G401.6 (cell line): Measurements from ENCODE around the gene C1orf74.

ENCODE experiments used
- FAIRE-seq: peaks from 2 replicates; lab custom pipeline; 2012; peaks lifted over from hg19 to GRCh38; lab: Jason Lieb, UNC

Gene C1orf74

GRCh38 chr1:209769171-209769904 is 15.0 kb downstream of the C1orf74 start:
- FAIRE-seq = no peak

GRCh38 chr1:209768354-209768774 is 16.0 kb downstream of the C1orf74 start:
- FAIRE-seq = no peak

- no peak for FAIRE-seq
These were observed 16.7 kb downstream of the C1orf74 start for GRCh38 chr1:209767706-209768105.

- FAIRE-seq = no peak
These were observed 17.3 kb downstream of the C1orf74 start for GRCh38 chr1:209767096-209767495.

- no peak for FAIRE-seq
These were observed 18.3 kb downstream of the C1orf74 start for GRCh38 chr1:209766051-209766450.

GRCh38 chr1:209761011-209761635 is 23.2 kb downstream of the C1orf74 start:
- no peak for FAIRE-seq

DNA sequence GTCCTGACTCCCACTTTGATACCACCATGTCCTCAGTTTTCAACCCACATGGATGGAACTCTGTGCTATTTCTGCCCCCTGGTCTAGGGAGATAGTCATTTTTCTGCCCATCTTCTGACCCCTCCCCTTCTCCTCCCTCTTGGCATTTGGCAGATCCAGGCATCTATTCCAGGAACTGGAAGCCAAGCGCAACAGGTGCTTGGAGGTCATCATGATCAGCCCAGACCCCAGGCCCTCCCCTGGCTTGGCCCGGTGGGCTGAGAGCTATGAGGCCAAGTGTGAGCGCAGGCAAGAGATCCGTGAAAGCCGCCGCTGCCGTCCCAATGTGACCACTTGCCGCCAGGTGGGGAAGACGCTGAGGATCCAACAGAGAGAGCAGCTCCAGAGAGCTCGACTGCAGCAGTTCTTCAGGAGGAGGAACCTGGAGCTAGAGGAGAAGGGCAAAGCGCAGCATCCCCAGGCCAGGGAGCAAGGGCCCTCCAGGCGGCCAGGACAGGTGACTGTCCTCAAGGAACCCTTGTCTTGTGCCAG is 24.5 kb downstream of the C1orf74 start:
- no peak for FAIRE-seq

DNA sequence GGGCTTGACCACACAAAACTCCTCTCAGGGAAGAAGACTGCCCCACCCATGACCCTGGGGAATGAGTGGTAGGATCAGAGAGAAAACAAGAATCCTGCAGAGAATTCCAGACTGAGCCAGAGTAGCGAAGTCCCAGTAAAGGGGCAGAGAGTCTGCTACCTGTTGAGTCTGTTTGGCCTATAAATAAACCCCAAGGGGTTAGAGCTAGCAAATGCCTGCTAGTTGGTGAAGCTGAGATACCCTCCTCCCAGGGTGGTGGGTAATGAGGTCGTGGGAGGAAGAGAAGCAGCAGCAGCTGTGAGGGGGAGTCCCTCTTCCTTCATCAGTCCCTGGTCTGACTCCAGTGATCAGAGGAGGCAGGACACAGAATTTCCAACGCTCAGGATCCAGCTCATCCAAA is 26.0 kb downstream of the C1orf74 start:
- no peak for FAIRE-seq

DNA sequence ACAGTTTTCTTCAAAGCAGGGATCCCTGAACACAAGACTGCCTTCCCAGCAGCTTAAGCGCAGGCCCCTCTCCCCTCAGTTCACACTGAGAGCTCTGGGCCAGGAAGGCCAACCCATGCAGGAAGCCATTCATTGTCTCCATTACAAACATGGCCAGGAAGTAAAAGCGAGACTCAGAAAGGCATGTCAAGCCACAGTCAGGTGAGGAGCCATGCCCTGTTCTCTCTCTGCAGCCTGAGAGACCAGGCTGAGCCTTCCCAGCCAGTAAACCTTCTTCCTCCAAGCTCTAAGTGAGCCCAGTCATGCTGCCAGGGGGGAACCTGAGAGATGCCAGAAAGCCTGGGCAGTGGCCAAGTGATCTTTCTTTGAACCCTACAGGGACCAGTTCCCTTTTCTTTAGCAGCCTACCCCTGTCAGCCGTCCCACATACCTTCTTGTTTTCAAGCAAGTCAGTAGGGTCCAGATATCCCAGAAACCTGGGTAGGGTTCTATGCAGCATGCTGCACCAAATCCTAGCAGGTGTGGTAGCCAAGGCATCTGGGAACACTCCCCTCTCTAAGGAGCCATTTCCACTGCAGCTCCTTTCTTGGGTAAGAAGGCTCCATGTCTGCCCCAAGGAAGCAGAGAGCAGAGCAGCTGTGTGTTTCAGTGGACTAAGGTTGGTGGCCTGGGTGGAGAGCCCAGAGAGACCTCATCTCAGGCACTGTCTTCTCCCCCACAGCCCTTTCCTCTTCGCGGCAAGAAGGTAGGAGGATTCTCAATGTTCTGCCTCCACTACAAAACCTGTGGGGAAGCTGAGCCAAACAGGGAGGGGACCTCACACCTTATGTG is 27.5 kb downstream of the C1orf74 start:
- FAIRE-seq = no peak

- no peak for FAIRE-seq
These were observed 28.3 kb downstream of the C1orf74 start, which contains the start of gene TRAF3IP3 for GRCh38 chr1:209755926-209756614. TSS of gene TRAF3IP3 (plus strand) at chr1:209756053. CDS start at chr1:209760040, 3,987 bp downstream.

DNA sequence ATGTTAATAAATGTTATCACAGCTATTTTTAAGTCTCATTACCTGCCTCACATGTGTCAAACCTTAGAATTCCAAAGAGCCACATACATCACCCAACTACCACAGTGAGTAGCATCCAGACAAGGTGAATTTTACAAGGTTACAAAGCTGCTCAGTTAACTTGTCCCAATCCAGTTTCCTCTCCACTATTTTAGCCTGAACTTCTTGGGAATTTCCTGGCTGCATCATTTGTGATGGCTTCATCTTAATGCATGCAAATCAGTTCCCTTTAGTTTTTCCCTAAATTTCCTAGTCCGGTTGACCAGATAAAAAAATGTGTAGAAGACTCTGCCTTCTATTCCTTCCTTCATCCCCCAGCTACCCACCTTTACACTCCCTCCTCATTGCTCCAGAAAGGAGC is 29.1 kb downstream of the C1orf74 start:
- no peak for FAIRE-seq

DNA sequence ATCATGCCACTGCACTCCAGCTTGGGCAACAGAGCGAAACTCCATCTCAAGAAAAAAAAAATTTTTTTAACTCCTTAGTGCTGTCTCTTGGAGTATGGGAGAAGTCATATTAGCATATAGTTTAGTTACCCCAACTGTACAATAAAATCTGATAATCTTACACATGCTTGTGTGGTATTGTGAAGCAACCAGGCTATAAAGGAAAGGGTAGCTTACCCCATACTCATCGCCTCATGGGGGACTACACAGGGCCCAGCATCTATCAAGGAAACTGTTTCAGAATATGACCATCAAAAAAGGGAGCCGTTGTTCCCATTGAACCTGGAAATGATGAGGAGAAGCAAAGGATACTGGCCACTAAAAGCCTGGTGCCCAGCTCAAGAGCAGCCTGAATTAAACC is 31.5 kb downstream of the C1orf74 start:
- FAIRE-seq = no peak

DNA sequence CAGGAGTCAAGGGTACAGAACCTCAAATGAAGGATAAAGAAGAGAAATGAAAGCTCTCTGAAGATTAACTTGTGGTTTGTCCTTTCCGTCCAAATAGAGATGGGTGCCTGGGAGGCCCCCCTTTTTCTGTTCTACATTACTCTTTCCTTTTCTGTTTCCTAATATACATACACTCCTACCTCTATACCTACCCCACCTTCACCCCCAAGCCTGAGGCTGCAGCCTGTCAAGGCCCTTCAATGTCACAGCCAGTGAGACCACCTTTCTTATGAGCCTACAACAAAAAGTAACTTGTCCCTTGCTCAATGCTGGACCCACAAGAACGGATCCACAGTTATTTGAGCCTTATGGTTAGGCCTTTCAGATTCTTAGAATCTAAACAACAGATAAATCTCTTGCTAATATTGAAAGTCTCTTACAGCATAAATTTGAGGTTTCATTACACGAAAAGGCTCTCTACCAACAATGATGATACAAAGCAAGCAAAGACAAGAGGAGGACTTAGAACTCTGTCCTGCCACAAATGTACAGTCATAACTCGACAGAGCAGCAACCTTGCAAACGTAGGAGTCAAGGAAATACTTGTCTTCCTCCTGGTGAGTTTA is 32.6 kb downstream of the C1orf74 start:
- FAIRE-seq = no peak

DNA sequence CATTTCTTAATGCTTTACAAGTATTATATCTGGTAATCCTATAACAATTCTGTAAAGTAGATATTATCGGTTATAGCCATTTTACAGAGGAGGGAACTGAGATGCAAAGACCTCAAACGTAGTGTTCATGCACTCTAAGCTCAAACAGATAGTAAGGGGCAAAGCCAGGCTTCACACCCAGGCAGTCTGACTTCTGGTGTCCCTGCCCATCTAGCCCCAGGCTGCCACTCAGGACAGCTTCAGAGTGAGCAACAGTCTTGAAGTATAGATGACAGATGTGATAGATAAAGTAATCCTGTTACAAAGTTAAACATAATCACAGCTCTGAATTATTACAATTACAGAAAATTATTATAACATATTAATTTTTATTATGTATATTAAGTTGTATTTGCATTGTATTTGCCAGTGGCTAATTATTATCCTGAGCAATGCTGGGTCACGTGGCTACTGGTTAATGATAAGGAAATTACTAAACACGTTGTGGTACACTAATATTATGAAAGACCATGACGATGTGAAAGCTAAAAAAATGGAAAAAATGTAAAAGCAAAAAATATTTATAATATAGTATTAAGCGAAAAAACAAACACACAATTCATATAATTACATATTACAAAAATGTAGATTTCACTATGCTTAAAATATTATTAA is 34.6 kb downstream of the C1orf74 start:
- no peak for FAIRE-seq

GRCh38 chr1:209749205-209749604 is 35.2 kb downstream of the C1orf74 start:
- FAIRE-seq = no peak

DNA sequence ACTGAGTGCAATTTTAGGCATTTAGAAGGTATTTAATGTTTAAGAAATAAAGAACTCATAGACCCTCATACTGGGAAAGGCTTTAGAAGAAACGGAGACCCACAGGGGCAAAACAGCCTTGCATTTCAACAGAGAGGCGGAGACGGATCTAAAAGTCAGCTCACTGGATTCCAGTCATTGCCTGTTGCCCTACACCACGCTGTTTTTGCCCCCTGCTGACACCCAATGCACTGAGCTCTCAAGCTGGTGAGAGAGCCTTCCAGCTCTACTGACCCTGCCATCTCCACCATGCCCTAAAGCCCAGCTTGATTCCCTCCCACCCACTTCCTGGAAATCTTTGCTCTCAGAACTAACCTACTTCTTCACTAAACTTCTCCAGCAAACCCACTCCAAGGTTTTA is 35.7 kb downstream of the C1orf74 start:
- FAIRE-seq = no peak

GRCh38 chr1:209747580-209748262 is 36.6 kb downstream of the C1orf74 start:
- FAIRE-seq = peak; percentile 93

DNA sequence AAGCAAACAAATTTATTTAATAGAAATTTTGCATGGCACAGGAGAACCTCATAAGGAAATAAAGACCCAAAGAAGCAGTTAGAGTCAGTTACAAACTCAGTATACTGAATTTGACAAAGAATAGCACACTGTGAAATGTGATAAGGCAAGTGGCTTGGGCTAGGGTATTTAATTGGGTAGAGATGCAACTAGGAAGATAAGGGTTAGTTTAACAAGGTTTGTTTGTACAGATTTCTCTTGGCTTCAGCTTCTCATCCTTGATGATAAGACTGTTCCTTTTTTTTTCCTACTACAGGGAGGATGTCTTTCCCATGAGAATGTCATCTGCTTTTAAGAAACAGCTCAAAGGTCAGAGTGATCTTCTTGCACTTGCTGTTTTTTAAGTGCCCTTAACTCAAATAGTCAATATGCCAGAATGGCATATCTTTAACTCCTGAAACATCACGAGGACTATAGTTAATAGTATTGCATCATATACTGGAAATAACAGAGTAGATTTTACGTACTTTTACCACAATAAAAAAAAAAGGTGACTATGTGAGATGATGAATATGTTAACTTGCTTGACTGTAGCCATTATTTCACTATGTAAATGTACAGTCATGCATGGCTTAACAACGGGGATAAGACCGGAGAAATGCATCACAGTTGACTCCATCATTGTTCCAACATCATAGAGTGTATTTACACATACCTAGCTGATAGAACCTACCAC is 37.8 kb downstream of the C1orf74 start:
- no peak for FAIRE-seq

- FAIRE-seq = no peak
These were observed 41.2 kb downstream of the C1orf74 start for GRCh38 chr1:209743145-209743482.
